MM.1S (cell line): ENCODE data around the gene ELFN1.

Experiments
- EZH2 ChIP-seq: fragments of 300-600 bp; sonication (generic); optimal IDR thresholded peaks from 2 replicates; pipeline ENCODE3; 2017; ENCODE audit warnings: low read depth, mild to moderate bottlenecking, antibody characterized with exemption, low read length, mixed read lengths
- EZH2phosphoT487 ChIP-seq: fragments of 300-600 bp; sonication (generic); IDR thresholded peaks from 2 replicates; pipeline ENCODE4 v1.6.1; 2018; ENCODE audit warnings: antibody characterized with exemption, low read length
- TF ChIP-seq, protein P1 (sequence below): fragments of 300-600 bp; sonication (generic); IDR thresholded peaks from 2 replicates; pipeline ENCODE4 v1.5.1; 2016; ENCODE audit warnings: antibody characterized with exemption, low read length, mixed read lengths

DNA sequence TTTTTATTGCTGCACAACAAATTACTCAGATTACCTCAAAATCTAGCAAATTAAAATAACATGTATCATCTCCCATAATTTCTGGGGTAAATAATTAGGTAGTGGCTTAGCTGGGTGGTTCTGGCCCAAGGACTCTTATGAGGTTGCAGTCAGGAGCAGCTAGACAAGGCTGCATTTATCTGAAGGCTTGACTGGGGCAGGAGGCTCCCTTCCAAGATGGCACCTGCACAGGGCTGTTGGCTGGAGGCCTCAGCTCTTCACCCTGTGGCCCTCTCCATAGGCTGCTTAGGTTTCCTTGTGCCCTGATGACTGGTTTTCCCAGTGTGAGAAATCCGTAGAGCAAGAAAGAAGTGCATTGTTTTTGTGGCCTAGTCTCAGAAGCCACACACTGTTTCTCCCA is 34.7 kb upstream of the ELFN1 start:
- TF ChIP-seq EZH2 (no peak), EZH2phosphoT487 (no peak)
- TF ChIP-seq, protein P1, sequence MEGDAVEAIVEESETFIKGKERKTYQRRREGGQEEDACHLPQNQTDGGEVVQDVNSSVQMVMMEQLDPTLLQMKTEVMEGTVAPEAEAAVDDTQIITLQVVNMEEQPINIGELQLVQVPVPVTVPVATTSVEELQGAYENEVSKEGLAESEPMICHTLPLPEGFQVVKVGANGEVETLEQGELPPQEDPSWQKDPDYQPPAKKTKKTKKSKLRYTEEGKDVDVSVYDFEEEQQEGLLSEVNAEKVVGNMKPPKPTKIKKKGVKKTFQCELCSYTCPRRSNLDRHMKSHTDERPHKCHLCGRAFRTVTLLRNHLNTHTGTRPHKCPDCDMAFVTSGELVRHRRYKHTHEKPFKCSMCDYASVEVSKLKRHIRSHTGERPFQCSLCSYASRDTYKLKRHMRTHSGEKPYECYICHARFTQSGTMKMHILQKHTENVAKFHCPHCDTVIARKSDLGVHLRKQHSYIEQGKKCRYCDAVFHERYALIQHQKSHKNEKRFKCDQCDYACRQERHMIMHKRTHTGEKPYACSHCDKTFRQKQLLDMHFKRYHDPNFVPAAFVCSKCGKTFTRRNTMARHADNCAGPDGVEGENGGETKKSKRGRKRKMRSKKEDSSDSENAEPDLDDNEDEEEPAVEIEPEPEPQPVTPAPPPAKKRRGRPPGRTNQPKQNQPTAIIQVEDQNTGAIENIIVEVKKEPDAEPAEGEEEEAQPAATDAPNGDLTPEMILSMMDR: no peak
